ENCODE results near the gene AXIN2.

AXIN2 gene, protein sequence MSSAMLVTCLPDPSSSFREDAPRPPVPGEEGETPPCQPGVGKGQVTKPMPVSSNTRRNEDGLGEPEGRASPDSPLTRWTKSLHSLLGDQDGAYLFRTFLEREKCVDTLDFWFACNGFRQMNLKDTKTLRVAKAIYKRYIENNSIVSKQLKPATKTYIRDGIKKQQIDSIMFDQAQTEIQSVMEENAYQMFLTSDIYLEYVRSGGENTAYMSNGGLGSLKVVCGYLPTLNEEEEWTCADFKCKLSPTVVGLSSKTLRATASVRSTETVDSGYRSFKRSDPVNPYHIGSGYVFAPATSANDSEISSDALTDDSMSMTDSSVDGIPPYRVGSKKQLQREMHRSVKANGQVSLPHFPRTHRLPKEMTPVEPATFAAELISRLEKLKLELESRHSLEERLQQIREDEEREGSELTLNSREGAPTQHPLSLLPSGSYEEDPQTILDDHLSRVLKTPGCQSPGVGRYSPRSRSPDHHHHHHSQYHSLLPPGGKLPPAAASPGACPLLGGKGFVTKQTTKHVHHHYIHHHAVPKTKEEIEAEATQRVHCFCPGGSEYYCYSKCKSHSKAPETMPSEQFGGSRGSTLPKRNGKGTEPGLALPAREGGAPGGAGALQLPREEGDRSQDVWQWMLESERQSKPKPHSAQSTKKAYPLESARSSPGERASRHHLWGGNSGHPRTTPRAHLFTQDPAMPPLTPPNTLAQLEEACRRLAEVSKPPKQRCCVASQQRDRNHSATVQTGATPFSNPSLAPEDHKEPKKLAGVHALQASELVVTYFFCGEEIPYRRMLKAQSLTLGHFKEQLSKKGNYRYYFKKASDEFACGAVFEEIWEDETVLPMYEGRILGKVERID

GRCh38 chr17:65561452-65562205 lies at the start of gene AXIN2:
Gene AXIN2 (minus strand): TSS chr17:65561648. CDS start chr17:65558620, 3,028 bp downstream.
- peak; percentile 83 for DNase-seq

DNA sequence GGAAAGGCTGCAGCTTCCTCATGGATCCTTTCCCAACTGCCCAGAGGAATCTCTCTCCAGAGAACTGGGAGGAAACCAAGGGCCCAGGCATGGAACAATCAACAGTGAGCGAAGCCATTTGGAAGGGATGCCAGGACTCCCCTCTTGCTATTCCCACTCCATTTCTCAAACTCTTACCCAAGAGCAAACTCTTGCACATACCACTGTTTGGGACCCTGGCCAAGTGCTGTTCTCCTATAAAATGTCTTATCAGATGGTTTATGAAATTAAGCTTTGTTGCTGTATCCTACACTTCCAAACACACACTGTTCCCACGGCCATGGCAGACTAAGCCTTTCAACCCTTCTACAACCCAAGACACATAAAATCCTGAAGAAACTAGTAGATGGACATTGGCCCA lies 48.3 kb upstream of the AXIN2 start:
- DNase-seq: no peak

DNA sequence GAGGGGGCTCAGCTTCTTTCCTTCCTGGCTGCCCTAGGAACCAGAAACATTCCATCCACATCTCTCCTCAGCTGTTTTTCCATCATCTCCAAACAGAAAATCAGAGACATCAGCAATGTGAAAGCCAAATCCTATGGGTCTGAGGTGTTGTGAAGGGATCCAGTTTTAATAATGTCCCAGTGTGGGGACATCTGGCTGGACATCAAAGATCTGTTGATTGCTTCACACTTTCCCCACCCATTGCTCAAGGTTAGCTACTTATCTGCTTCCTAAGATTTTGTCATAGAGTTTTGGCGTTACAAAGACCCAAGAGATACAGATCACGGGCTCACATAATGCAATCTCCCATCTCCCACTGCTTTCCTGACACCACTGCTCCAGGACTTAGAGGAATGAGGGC lies 47.8 kb upstream of the AXIN2 start:
- no peak for DNase-seq

DNA sequence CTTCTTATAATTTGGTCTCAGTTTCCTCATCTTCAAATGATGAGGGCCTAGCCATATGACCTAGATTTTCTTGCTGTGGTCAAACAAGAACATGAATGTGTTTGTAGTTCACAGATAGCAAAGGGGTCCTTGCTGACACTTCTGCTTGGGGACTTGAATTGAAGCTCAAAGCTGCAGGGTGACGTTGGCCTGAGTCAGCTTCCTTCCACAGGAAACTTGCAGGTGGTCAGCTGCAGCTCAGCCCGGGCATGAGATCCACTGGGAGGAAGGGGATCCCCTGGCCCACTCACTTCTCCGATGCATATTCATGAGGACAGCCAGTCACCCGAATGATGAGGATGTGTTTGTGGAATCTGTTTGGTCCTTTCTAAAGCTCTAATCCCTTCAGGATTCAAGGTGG lies 42.6 kb upstream of the AXIN2 start:
- no peak for DNase-seq

DNA sequence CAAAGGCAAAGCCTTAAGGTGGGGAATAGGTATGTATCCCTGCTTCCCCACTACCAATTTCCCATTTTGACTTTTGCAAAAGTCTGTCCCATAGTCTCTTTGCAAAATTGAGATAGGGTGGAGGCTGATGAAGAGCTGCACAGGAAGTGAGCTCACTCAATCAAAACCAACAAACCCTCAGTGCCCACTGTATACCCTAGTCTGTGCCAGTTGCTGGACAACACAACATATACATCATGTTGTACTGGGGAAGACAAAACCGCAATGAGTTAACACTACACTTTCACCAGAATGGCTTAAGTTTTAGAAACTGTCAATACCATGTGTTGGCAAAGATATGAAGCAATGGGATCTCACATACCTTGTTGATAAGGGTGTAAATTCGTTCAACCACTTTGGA lies 40.4 kb upstream of the AXIN2 start:
- DNase-seq: no peak

GRCh38 chr17:65601145-65601544 lies 39.7 kb upstream of the AXIN2 start:
- no peak for DNase-seq

DNA sequence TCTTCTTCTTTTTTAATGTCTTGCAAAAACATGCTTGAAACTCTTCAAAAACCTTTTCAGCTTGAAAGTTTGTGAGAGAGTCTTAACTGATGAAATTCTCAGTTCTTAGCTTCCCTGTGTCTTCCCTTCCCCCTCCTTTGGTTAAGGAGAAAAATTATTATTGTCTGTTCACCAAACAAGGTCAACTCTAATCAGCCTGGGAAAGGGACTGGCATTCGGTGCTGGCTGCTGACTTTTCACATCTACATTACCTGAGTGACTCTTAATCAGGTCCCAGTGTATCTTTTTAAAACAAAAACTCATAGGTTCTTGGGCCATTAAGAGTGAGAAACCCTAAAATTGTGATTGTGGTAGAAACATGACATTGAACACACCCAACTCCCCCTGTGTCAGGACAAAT lies 39.1 kb upstream of the AXIN2 start:
- no peak for DNase-seq

DNA sequence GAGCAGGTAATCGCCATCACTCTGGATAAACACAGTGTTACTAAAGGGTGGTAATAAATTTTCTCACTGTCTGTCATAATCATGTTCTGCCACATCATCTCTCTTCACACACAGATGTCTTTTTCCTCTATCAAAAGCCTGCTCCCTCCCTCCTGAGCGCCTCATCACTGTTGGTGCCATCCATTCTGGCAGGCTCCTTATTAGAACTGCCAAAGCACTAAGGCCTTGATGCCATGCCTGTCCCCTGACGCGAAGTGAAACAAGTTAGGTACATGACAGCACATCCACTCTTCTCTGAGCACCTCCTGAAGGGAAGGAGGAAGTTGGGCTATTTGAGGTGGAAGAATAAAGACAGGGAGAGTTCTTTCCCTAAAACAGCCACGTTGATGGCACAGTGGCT lies 38.2 kb upstream of the AXIN2 start:
- DNase-seq: no peak

DNA sequence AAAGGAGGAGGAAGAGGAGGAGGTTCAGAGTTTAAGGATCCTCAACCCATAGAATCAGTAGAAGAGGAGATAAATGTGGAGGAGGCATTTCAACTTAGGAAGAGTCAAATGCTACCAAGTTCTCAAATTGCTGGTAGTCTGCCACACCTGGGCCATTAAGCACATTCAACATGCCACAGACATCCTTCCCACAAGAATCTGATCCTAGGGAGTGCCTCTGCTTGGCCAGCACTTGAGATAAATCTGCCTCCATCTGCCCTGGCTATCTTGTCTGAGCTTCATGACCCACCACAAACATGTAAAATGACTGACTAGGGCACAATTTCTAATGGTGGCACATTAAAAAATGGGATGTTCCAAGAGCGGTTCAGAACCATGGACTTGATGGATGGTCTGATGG lies 37.3 kb upstream of the AXIN2 start:
- DNase-seq: no peak

DNA sequence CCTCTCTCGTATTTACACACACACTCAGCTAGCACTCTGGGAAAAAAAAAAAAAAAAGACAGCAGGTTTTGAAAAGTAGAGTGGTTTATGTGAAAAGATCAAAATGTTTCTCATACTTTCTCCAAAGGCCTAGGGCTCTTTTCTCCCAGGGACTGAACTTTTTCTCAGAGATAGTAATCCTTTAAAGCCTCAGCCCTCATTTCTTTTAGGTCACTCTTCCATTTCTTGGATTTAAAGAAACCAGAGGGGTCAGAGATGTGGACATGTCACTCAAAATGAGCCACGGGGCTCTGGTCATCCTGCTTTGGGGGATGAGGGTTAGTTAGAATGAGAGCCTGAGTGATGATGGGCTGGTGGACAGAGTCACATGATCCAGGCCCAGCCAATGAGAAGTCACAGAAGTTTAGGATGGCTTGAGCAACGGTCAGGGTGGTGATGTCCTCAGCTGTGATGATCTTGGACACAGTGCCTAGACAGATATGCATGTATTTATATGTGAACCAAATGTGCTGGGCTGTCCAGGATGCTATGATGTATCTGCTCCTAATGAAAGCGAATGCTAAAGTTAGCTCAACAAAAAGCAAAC lies 33.7 kb upstream of the AXIN2 start:
- DNase-seq: no peak

DNA sequence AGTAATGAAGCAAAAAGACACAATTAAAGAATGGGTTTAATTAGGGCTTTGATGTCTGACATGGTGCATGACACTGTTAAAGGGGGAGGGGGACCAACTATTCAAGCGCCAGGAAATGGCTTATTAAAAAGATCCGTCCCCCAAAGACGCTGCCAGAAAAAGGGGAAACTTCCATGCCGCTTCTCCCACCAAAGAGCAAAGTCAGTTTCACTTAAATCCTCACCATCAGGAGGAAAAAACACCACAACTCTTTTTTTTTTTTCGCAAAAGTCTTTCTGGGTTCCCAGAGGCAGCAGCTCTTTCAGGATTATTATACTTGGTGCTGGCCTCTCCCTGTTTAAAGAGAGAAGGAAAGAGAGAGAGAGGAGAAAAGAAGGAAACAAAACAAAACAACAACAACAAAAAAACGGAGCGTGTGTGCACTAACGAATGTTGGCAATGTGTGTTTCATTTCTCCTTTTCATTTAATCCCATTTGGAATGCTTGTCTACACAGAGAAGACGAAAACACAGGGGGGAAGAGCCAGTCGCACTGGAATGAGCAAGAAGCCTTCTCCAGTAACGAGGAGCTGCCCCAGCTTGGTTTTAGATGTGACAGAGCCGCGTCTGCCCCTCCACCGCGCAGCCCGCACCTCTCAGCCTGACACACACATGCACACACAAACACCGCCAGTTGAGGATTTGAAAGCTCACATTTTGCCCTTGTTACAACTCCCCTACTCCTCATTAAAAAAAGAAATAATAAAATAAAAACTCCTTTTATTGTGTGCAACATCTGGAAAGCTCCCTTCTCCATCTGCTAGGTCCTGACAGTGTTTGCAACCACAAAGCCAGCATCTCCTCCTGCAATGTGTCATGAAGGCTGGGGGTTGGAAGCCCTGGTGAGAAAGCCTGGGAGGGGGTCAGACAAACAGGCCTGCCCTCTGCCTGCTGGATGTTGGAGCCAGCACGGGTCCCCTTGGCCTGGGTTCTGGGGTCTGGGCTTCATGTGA lies 32.7 kb upstream of the AXIN2 start:
- no peak for DNase-seq

GRCh38 chr17:65593092-65593854 lies 31.8 kb upstream of the AXIN2 start:
- DNase-seq: no peak

GRCh38 chr17:65592125-65592965 lies 30.9 kb upstream of the AXIN2 start:
- no peak for DNase-seq

GRCh38 chr17:65589321-65589720 lies 27.9 kb upstream of the AXIN2 start:
- DNase-seq: no peak

DNA sequence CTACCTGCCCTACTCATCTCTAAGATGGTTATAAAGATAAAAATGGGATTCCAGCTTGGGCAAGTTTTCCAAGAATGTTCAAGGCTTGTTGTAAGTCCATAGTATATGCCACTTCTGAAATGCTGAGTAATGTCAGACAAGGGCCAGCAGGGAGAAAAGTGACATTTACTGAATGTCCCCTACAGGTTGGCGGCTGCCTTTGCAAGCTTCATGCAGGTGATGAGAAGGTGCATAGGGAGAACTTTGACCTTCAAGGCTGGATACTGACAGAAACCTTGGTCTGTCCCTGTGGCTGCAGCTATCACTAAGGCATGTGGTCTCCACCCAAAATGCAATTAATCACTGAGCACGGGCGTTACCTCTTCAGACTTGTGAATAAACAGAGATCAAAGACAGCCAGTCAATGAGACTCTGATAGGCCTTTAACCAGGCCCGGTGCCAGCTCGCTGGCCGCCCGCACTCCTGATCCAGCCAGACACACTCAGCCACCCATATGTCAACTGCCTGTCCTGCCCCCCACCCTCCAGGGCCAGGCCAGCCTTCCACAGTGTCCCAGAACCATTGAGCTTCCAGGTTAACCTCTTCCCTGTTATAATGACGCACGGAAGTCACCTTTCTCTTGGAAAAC lies 26.8 kb upstream of the AXIN2 start:
- DNase-seq: no peak

DNA sequence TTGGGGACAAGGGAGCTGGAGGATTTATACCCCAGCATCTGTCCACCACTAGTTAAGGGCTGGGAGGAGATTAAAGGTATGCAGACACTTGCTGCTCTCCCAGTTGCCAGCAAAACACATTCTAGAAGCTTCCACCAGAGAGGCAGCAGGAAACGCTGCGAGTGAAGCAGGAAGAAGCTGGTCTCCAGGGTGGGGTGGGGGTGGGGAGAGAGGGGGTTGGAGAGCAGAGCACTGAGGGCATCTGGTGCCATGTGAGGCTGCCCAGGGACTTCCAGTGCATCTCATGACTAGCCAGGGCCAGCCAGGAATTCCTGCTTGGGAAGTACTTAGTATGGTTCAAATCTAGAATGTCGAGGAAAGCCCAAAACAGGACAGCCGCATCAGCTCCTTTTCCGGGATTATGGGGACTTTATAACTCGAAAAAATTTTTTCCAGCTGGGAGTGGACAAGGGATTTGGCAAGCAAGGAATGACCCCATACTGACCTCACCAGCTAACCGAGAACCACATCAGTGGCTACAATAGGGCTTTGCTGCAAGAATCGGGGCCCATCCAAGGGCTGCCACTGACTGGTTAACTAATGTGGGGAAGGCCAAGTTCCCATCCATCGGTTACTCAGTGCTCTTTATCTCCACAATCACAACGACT lies 26.2 kb upstream of the AXIN2 start:
- no peak for DNase-seq

GRCh38 chr17:65586899-65587298 lies 25.5 kb upstream of the AXIN2 start:
- DNase-seq: no peak

DNA sequence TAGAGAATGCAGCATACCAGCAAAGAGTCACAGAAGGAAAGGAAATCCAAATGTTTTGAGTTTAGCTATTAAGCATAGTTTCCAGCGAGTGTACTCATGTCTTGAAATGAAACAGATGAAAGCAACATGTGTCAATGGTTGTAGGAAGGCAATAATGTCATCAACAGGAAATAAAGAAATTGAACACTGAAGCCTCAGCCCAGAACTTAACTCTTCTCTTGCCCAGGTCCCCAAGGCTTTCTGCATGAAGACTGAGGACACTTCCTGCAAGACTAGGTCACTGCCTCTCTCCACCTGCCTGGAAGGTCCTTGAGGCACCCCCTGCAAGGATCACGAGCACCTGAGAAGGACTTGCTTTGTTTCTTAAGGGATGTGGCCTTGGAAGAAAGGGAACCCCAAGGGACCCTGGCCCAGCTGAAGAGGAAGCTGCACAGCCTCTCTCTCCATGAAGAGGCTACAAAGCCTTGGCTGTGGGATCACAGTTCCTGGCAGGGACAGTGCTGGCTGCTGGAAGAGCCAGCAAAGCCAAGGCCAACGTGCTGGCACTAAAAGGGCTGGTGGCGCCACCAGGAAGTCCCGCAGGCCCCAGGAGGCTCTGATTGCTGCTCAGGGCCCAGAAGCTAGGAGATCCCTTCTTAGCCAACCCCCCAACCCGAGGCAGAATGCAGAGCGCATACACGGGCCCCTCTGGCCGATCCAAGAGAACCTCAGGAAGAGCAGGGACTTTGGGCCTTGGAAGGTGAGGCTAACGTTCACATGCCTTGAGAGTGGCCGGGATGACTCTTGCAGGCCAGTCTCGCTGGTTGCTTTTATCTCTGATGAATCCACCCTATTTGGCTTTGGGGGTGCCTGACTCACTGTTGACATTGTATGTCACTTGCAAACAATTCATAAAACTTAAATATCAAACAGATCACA lies 23.4 kb upstream of the AXIN2 start:
- no peak for DNase-seq
